ENCODE measurements around the gene LYPD6B.

Gene LYPD6B

GRCh38 chr2:149122516-149122915 is 84.0 kb downstream of the LYPD6B start:
- no peak for DNase-seq (ENCODE audit: low spot score)

GRCh38 chr2:149125031-149125725 is 86.7 kb downstream of the LYPD6B start:
- peak; percentile 32 for DNase-seq (ENCODE audit: low spot score)

- DNase-seq (ENCODE audit: low spot score): peak; percentile 6
These were observed 90.9 kb downstream of the LYPD6B start for GRCh38 chr2:149129433-149129832.

GRCh38 chr2:149132339-149132738 is 93.8 kb downstream of the LYPD6B start:
- DNase-seq (ENCODE audit: low spot score): no peak

GRCh38 chr2:149132901-149133300 is 94.4 kb downstream of the LYPD6B start:
- no peak for DNase-seq (ENCODE audit: low spot score)

- DNase-seq (ENCODE audit: low spot score): no peak
These were observed 95.9 kb downstream of the LYPD6B start for GRCh38 chr2:149134335-149134923.

GRCh38 chr2:149136111-149136510 is 97.6 kb downstream of the LYPD6B start:
- DNase-seq (ENCODE audit: low spot score): no peak

- no peak for DNase-seq (ENCODE audit: low spot score)
These were observed 102.5 kb downstream of the LYPD6B start for GRCh38 chr2:149141046-149141445.

- no peak for DNase-seq (ENCODE audit: low spot score)
These were observed 105.2 kb downstream of the LYPD6B start for GRCh38 chr2:149143734-149144133.

- no peak for DNase-seq (ENCODE audit: low spot score)
These were observed 107.1 kb downstream of the LYPD6B start for GRCh38 chr2:149145314-149146295.

- DNase-seq (ENCODE audit: low spot score): no peak
These were observed 108.4 kb downstream of the LYPD6B start for GRCh38 chr2:149146876-149147275.

- no peak for DNase-seq (ENCODE audit: low spot score)
These were observed 109.9 kb downstream of the LYPD6B start for GRCh38 chr2:149148194-149149006.

GRCh38 chr2:149149007-149149297 is 110.5 kb downstream of the LYPD6B start:
- no peak for DNase-seq (ENCODE audit: low spot score)

GRCh38 chr2:149152469-149152953 is 114.0 kb downstream of the LYPD6B start:
- DNase-seq (ENCODE audit: low spot score): no peak

GRCh38 chr2:149155196-149155969 is 116.9 kb downstream of the LYPD6B start:
- DNase-seq (ENCODE audit: low spot score): no peak

GRCh38 chr2:149155988-149156387 is 117.5 kb downstream of the LYPD6B start:
- DNase-seq (ENCODE audit: low spot score): no peak

- no peak for DNase-seq (ENCODE audit: low spot score)
These were observed 118.7 kb downstream of the LYPD6B start for GRCh38 chr2:149156971-149157740.

- DNase-seq (ENCODE audit: low spot score): no peak
These were observed 120.5 kb downstream of the LYPD6B start for GRCh38 chr2:149158957-149159356.

- DNase-seq (ENCODE audit: low spot score): no peak
These were observed 121.7 kb downstream of the LYPD6B start for GRCh38 chr2:149160195-149160594.

- DNase-seq (ENCODE audit: low spot score): no peak
These were observed 122.3 kb downstream of the LYPD6B start for GRCh38 chr2:149160701-149161217.
